Measurements from ENCODE around the gene LRRC49. TPM values are rescaled to one million over a fixed set of nuclear protein-coding genes. Genes with fewer than 3 reads are reported as not detected.

The LRRC49 gene
- total RNA-seq, 1 experiment from 2014 or later, result 5.6 TPM

Other genes with a start within 250 kb of the LRRC49 start
- 21.1 and 29.2 TPM in 2 replicates for gene UACA, start 129.3 kb upstream of the LRRC49 start, total RNA-seq (2014; rRNA removed; shearing (Covaris generic))
- 22.9 and 25.1 TPM in 2 replicates for gene LARP6, start 38.7 kb upstream of the LRRC49 start, total RNA-seq (2014; rRNA removed; shearing (Covaris generic))
- gene THAP10, start 393 bp upstream of the LRRC49 start, total RNA-seq (2014; rRNA removed; shearing (Covaris generic)), result 3.5 and 4.8 TPM in 2 replicates
- gene THSD4, start 222.6 kb downstream of the LRRC49 start, total RNA-seq (2014; rRNA removed; shearing (Covaris generic)), result 3.3 and 3.9 TPM in 2 replicates